Heart left ventricle (tissue), 13 donors: Measurements from ENCODE around the gene CACNA1C.

Source experiments
- POLR2A ChIP-seq, 2 donors: fragments of 450-650 bp; IDR thresholded peaks; one replicate each; pipeline ENCODE4 v1.6.1; 2017; ENCODE audit warnings: antibody characterized with exemption in 2 of 2, mild to moderate bottlenecking in 2 of 2, moderate library complexity in 2 of 2
- TF ChIP-seq, protein P1 (sequence below), 12 donors: fragments of 200-600 bp; sonication (generic) in 4 of 12; IDR thresholded peaks; one replicate each; pipeline versions ENCODE4 v1.5.0 to v1.8.0; 2018 to 2022; ENCODE audit warnings: antibody characterized with exemption in 12 of 12, mild to moderate bottlenecking in 5 of 12
- donor health status: ischemic (EF 13 %, LVEDD 7.1; RV severe dilation, severe dysfunction).
- donor health status: DM: no; HTN: yes; CAD: no.
- donor health status: DM: no; HTN: no; CAD: no.
- donor health status: ischemic (EF 25% LVEDD 6.9; RV normal size, moderate dysfunction).
- donor health status: ischemic (EF 25% LVEDD 5.7; RV mildly dilated, moderate dysfunction).
- donor health status: ischemic (EF 35%, LVEDD 5.7; RV mildly dilated, moderate dysfunction).
- donor health status: nonischemic (EF 11% LVEDD 7.7; RV severe dilation, severe dysfunction).
- donor health status: DM: yes; HTN: yes; CAD: no.
- donor health status: PGD.
- donor health status: ischemic (EF 29% LVEDD 5.4; RV normal size, mild dysfunction).
- donor health status: nonischemic (EF 23%, LVEDD 6.1; RV moderate dilation, normal function).

DNA sequence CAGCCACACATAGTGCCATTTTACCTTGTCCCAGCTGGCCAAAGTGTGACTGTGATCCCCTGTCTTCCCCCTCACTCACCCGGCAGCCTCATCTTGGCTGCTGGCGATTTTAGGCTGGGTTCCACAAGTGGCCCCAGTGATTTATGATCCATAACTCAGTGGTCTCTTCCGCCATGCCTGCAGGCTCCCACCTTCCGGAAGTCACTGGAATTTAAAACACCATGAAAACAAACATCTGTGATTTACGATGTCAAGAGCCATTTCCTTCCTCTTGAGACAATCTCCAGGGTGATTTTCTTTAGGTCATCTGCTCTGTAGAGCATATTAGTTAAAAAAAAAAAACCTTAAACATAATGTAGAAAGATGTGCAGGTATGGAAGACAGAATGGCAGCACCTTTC, 282.3 kb downstream of the CACNA1C start:
- TF ChIP-seq, protein P1, sequence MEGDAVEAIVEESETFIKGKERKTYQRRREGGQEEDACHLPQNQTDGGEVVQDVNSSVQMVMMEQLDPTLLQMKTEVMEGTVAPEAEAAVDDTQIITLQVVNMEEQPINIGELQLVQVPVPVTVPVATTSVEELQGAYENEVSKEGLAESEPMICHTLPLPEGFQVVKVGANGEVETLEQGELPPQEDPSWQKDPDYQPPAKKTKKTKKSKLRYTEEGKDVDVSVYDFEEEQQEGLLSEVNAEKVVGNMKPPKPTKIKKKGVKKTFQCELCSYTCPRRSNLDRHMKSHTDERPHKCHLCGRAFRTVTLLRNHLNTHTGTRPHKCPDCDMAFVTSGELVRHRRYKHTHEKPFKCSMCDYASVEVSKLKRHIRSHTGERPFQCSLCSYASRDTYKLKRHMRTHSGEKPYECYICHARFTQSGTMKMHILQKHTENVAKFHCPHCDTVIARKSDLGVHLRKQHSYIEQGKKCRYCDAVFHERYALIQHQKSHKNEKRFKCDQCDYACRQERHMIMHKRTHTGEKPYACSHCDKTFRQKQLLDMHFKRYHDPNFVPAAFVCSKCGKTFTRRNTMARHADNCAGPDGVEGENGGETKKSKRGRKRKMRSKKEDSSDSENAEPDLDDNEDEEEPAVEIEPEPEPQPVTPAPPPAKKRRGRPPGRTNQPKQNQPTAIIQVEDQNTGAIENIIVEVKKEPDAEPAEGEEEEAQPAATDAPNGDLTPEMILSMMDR (IDR thresholded peaks at IDR 0.05) = no peak
- no peak for TF ChIP-seq POLR2A (IDR thresholded peaks at IDR 0.05)
